HG02938 (cell line): Measurements from ENCODE around the gene DNAJC3.

Experiments used
- ATAC-seq: cut with Tn5 transposase; IDR thresholded peaks from one replicate; pipeline ENCODE4 v1.9.1; 2021; ENCODE audit warnings: mild to moderate bottlenecking, moderate library complexity; ENCODE audit not compliant: unreplicated experiment

Gene DNAJC3, protein sequence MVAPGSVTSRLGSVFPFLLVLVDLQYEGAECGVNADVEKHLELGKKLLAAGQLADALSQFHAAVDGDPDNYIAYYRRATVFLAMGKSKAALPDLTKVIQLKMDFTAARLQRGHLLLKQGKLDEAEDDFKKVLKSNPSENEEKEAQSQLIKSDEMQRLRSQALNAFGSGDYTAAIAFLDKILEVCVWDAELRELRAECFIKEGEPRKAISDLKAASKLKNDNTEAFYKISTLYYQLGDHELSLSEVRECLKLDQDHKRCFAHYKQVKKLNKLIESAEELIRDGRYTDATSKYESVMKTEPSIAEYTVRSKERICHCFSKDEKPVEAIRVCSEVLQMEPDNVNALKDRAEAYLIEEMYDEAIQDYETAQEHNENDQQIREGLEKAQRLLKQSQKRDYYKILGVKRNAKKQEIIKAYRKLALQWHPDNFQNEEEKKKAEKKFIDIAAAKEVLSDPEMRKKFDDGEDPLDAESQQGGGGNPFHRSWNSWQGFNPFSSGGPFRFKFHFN

DNA sequence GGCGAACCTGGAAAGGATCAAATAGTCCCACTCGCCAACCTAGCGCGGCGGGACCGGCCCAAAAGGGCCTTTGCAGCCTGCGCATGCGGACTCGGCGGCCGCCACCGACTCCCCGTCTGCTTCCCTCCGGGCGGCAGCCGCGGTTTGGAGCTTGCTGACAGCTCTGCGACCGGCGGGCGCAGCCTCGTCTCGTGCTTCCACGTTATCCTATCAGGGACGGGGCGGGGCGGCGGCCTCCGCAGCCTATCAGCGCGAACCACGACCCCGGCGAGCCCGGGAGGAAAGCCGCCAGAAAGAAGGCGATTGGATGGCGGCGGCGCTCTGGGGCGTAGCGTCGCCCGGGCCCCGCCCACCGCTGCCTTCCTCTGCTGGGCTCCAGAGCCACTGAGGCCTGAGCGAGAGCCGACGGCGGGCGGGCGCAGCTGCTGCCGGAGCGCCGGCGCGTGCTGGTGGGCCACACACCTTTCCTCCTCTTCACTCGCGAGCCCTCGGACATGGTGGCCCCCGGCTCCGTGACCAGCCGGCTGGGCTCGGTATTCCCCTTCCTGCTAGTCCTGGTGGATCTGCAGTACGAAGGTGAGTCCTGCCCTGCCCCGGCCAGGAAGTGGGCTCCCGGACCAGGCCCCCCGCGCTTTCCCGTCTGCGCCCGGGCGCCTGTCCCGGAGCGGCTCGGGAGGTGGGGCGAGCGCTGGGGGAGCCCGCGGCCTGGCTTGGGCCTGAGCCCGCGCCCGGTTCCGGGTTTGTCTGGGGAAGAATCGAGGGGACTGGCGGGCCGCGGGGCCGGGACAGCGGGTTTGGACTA is at the start of gene DNAJC3:
Gene DNAJC3 (plus strand): TSS at position 378 of the 802 bp plus-strand sequence. CDS start 117 bp downstream, at position 495.
- peak; percentile 88 for ATAC-seq

GRCh38 chr13:95627590-95627989 is 49.3 kb upstream of the DNAJC3 start:
- ATAC-seq = no peak

DNA sequence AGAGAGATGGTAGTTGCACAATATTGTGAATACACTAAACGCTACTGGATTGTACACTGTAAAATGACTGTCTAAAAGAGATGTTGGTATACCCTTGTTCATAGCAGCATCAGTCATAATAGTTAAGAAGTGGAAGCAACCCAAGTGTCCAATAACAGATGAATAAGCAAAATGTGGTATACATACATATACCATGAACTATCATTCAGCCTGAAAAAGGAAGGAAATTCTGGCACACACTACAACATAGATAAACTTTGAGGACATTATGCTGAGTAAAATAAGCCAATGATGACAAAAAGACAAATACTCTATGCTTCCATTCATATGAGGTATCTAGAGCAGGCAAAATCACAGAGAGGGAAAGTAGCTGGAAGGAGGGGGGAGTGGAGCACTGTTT is 48.5 kb upstream of the DNAJC3 start:
- no peak for ATAC-seq

GRCh38 chr13:95629071-95629470 is 47.9 kb upstream of the DNAJC3 start:
- no peak for ATAC-seq

- no peak for ATAC-seq
Observed at GRCh38 chr13:95630593-95630992, 46.3 kb upstream of the DNAJC3 start.

GRCh38 chr13:95636853-95637252 is 40.1 kb upstream of the DNAJC3 start:
- ATAC-seq = no peak

DNA sequence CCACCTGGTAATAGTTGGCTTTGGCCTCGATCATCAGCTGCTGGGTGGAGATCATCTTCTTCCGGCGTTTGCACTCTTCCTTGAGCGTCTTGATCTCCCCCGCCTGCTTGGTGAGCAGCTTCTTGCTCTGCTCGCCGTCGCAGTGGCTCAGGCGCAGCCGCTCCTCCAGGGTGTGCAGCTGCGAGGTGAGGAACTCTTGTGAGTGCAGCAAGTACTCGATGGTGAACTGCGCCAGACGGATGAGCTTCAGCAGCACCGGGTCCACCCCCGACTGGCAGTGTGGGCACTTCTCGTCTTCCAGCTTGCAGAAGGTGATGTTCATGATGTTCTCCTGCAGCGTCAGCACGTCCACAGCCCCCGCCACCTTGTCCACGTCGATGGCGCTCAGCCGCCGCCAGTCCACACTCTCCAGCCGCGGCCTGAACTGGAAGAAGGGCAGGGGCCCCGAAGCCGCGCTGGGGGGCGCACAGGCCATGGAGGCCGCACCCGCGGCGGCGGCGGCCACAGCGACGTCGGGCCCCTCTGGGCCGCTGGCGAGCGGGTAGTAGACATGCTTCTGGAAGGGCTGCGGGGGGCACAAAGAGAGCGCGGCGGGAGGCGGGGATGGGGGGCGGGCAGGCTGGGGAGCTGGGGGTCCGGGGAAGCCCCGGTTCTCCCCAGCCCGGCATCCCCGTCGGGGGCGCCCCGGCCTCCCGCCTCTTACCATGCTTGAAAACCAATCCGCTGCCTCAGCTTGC is 35.5 kb upstream of the DNAJC3 start:
- ATAC-seq = no peak

- no peak for ATAC-seq
Observed at GRCh38 chr13:95642028-95642621, 34.8 kb upstream of the DNAJC3 start.

DNA sequence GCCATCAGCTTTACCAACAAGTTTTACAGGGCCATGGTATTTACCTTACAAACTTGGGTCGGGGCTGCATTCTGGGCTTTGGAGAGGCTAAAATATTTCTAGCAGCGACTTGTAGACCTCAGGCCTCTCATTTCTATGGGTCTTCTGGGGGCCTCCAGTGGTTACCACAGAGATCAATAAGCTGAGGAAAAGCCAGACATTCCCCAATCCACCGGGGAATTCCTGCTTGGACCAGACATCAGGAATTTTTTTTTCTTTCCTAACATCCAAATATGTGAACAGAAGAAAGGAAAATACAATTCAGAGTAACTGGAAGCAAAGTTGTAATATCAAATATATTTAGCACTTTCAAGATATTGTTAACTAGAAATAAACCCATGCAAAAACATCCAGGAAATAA is 33.9 kb upstream of the DNAJC3 start:
- no peak for ATAC-seq

GRCh38 chr13:95643571-95643935 is 33.4 kb upstream of the DNAJC3 start:
- ATAC-seq = no peak

- no peak for ATAC-seq
Observed at GRCh38 chr13:95643936-95644598, 32.9 kb upstream of the DNAJC3 start.

GRCh38 chr13:95644601-95645052 is 32.3 kb upstream of the DNAJC3 start, which contains the start of gene DZIP1:
Gene DZIP1, minus strand, starts transcription at chr13:95644706. Its CDS starts 2,677 bp downstream, at chr13:95642029.
- no peak for ATAC-seq

GRCh38 chr13:95647321-95647720 is 29.6 kb upstream of the DNAJC3 start:
- no peak for ATAC-seq

GRCh38 chr13:95650696-95651095 is 26.2 kb upstream of the DNAJC3 start:
- ATAC-seq = no peak

- no peak for ATAC-seq
Observed at GRCh38 chr13:95652244-95652764, 24.6 kb upstream of the DNAJC3 start.

- ATAC-seq = no peak
Observed at GRCh38 chr13:95652821-95653220, 24.1 kb upstream of the DNAJC3 start.

DNA sequence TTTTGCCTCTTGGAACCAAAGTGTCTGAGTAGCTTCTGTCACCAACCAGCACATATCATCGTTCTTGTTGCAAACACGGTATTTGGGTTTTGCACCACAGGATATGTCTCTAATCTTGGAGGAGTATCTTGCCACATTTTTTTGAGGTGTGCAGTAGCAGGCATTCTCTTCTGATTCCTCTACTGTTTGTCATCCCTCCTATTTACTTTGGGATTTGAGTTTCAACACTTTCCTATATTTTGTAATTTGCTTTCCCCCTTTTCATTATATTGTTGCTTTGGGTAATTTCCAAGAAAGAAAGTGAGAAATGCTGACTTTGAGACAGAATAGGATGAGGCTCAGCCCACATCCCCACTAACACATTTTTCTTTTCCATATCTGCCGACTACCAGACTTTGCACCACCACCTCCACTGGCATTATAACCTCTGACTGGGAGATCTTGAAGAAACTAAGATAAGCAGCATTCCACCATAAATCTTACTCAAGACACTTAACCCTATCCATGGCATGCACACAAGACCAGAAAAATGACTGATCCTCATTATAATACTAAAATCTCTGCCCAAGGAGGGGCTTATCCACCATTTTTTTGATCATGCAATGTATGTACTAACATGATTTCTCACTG is 20.4 kb upstream of the DNAJC3 start:
- no peak for ATAC-seq

GRCh38 chr13:95659500-95659899 is 17.4 kb upstream of the DNAJC3 start:
- ATAC-seq = no peak

- ATAC-seq = no peak
Observed at GRCh38 chr13:95660981-95661581, 15.9 kb upstream of the DNAJC3 start.
